DND-41 (cell line): ENCODE results near the gene LRFN2.

Experiments
- ATAC-seq: fragments of 200-7000 bp; cut with Tn5 transposase; 3 replicates; pipeline ENCODE4 v1.9.1; 2021; ENCODE audit warnings: low read depth; ENCODE audit not compliant: insufficient read depth
- DNase-seq: peaks from one replicate; pipeline ENCODE4 v3.0.0-alpha.2; 2020
- H2AFZ ChIP-seq: 2 replicates; pipeline ENCODE4 v1.6.0; 2012; ENCODE audit warnings: low read depth, low read length
- H3K27ac ChIP-seq: 2 replicates; pipeline ENCODE4 v1.5.1; 2012; ENCODE audit warnings: low read length, inconsistent platforms
- H3K27me3 ChIP-seq: fragments of 200-600 bp; sonication (generic); 2 replicates; pipeline ENCODE4 v1.6.0; 2012; ENCODE audit warnings: low read length, mild to moderate bottlenecking, inconsistent platforms; ENCODE audit not compliant: insufficient read depth, poor library complexity
- H3K36me3 ChIP-seq: 2 replicates; pipeline ENCODE4 v1.5.1; 2012; ENCODE audit warnings: low read length, inconsistent platforms; ENCODE audit not compliant: insufficient read depth
- H3K4me1 ChIP-seq: 2 replicates; pipeline ENCODE4 v1.5.1; 2012; ENCODE audit warnings: mild to moderate bottlenecking, low read length; ENCODE audit not compliant: insufficient read depth
- H3K4me2 ChIP-seq: 2 replicates; pipeline ENCODE4 v1.6.0; 2012; ENCODE audit warnings: mild to moderate bottlenecking, moderate library complexity, low read length, inconsistent platforms; ENCODE audit not compliant: insufficient read depth
- H3K4me3 ChIP-seq, 2 experiments: fragments of 200-600 bp in 1 of 2; shearing (Covaris generic) in 1 of 2; 2 replicates each; pipeline ENCODE4 v1.5.1; 2012 to 2016; ENCODE audit warnings: inconsistent platforms in 2 of 2, low read length in 2 of 2, mild to moderate bottlenecking in 2 of 2, low read depth in 1 of 2, moderate library complexity in 1 of 2
- H3K79me2 ChIP-seq: 2 replicates; pipeline ENCODE4 v1.6.0; 2012; ENCODE audit warnings: low read length, inconsistent platforms; ENCODE audit not compliant: insufficient read depth
- H3K9ac ChIP-seq: 2 replicates; pipeline ENCODE4 v1.6.0; 2012; ENCODE audit warnings: low read depth, mild to moderate bottlenecking, inconsistent platforms, low read length, moderate library complexity
- H3K9me3 ChIP-seq: 2 replicates; pipeline ENCODE4 v1.5.1; 2012; ENCODE audit warnings: low read length, moderate library complexity, mild to moderate bottlenecking, inconsistent platforms; ENCODE audit not compliant: insufficient read depth, severe bottlenecking
- H4K20me1 ChIP-seq: 2 replicates; pipeline ENCODE4 v1.6.0; 2012; ENCODE audit warnings: low read length; ENCODE audit not compliant: insufficient read depth
- CTCF ChIP-seq: IDR thresholded peaks from 2 replicates; pipeline ENCODE4 v1.5.1; 2012; ENCODE audit warnings: borderline replicate concordance, low read length, moderate library complexity, mild to moderate bottlenecking; ENCODE audit not compliant: poor library complexity, severe bottlenecking; ENCODE audit errors: extremely low read depth
- EZH2 ChIP-seq: IDR thresholded peaks from 3 replicates; pipeline ENCODE4 v1.6.1; 2012; ENCODE audit warnings: borderline replicate concordance, low read depth, mild to moderate bottlenecking, moderate library complexity, low read length, inconsistent platforms; ENCODE audit not compliant: severe bottlenecking

LRFN2 gene

GRCh38 chr6:40359808-40360207 lies 227.4 kb downstream of the LRFN2 start:
- H3K4me3 ChIP-seq: no peak overlapping the region
- H3K9ac ChIP-seq: no peak overlapping the region
- no peak for TF ChIP-seq CTCF
- TF ChIP-seq EZH2: no peak
- H3K79me2 ChIP-seq: no peaks in the 10 kb centered on the region
- no peaks in the 10 kb centered on the region for H4K20me1 ChIP-seq
- no peaks in the 10 kb centered on the region for H3K9me3 ChIP-seq
- H3K27me3 ChIP-seq: no peaks in the 10 kb centered on the region
- H3K4me1 ChIP-seq: 0 out of 2 replicates have a peak, but pooled peaks cover 6% of the 10 kb centered on the region
- ATAC-seq: no peak
- no peak overlapping the region for H3K4me2 ChIP-seq
- H2AFZ ChIP-seq: no peak overlapping the region
- no peaks in the 10 kb centered on the region for H3K36me3 ChIP-seq
- DNase-seq: no peak
- H3K27ac ChIP-seq: no peak overlapping the region

- Histone ChIP-seq H2AFZ (no peak overlapping the region), H3K79me2 (no peaks in the 10 kb centered on the region), H3K4me1 (no peaks in the 10 kb centered on the region), H3K4me2 (no peak overlapping the region), H3K27ac (no peak overlapping the region), H3K9me3 (no peaks in the 10 kb centered on the region), H3K9ac (no peak overlapping the region), H3K36me3 (no peaks in the 10 kb centered on the region), H3K4me3 (no peak overlapping the region), H4K20me1 (no peaks in the 10 kb centered on the region), H3K27me3 (no peaks in the 10 kb centered on the region)
- ATAC-seq (no peak), DNase-seq (peak; percentile 1)
- TF ChIP-seq CTCF: no peak
- TF ChIP-seq EZH2: no peak
Observed at GRCh38 chr6:40358473-40359460, 228.4 kb downstream of the LRFN2 start.

GRCh38 chr6:40356242-40356910 lies 230.8 kb downstream of the LRFN2 start:
- no peak overlapping the region for H2AFZ ChIP-seq
- no peak for TF ChIP-seq EZH2
- TF ChIP-seq CTCF: no peak

More at GRCh38 chr6:40356242-40356910, 230.8 kb downstream of the LRFN2 start:
- no peaks in the 10 kb centered on the region for H4K20me1 ChIP-seq
- H3K4me2 ChIP-seq: no peak overlapping the region
- DNase-seq: peak; percentile 5
- H3K4me1 ChIP-seq: no peaks in the 10 kb centered on the region
- no peak overlapping the region for H3K9ac ChIP-seq
- no peaks in the 10 kb centered on the region for H3K79me2 ChIP-seq
- H3K9me3 ChIP-seq: no peaks in the 10 kb centered on the region
- H3K27ac ChIP-seq: no peak overlapping the region
- H3K27me3 ChIP-seq: no peaks in the 10 kb centered on the region
- ATAC-seq: peak; percentile 37; the same call in 2 of the 3 replicates
- no peaks in the 10 kb centered on the region for H3K36me3 ChIP-seq
- no peak overlapping the region for H3K4me3 ChIP-seq
